HepG2 (cell line): ENCODE data around the gene AIDA. TPM values are rescaled to one million over a fixed set of nuclear protein-coding genes. Genes with fewer than 3 reads are reported as not detected.

Source experiments
- ARNT ChIP-seq: fragments of 450-650 bp; IDR thresholded peaks from 2 replicates; pipeline ENCODE4 v1.6.1; 2017
- BHLHE40 ChIP-seq: IDR thresholded peaks from 2 replicates; pipeline ENCODE4 v1.6.1; 2011; ENCODE audit warnings: low read length, improper control_type of control experiment
- CENPX ChIP-seq: sonication (generic); formaldehyde crosslinking; IDR thresholded peaks from 2 replicates; pipeline ENCODE4 v1.9.0; 2021; ENCODE audit warnings: mild to moderate bottlenecking, missing genetic modification reagents, moderate library complexity
- ERF ChIP-seq: IDR thresholded peaks from 2 replicates; pipeline ENCODE4 v1.6.1; 2018; ENCODE audit warnings: missing biosample characterization, missing genetic modification reagents
- FOXP1 ChIP-seq, 2 experiments: fragments of 450-650 bp in 1 of 2; IDR thresholded peaks; 2 replicates each; pipeline ENCODE4 v1.6.1; 2017 to 2018; ENCODE audit warnings: antibody characterized with exemption in 1 of 2
- GLI4 ChIP-seq: sonication (generic); formaldehyde crosslinking; IDR thresholded peaks from 2 replicates; pipeline ENCODE4 v1.5.1; 2020; ENCODE audit warnings: missing genetic modification reagents, mild to moderate bottlenecking, moderate library complexity, borderline replicate concordance
- HNF1B ChIP-seq: sonication (generic); formaldehyde crosslinking; IDR thresholded peaks from 2 replicates; pipeline ENCODE4 v1.5.1; 2020; ENCODE audit warnings: mild to moderate bottlenecking, moderate library complexity, missing genetic modification reagents
- JARID2 ChIP-seq: sonication (generic); formaldehyde crosslinking; IDR thresholded peaks from 2 replicates; pipeline ENCODE4 v1.8.1; 2023; ENCODE audit warnings: missing genetic modification reagents, inconsistent platforms; ENCODE audit not compliant: insufficient replicate concordance
- MEF2D ChIP-seq: sonication (generic); formaldehyde crosslinking; IDR thresholded peaks from 2 replicates; pipeline ENCODE4 v1.5.1; 2020; ENCODE audit warnings: mild to moderate bottlenecking, missing genetic modification reagents
- MYNN ChIP-seq: sonication (generic); formaldehyde crosslinking; IDR thresholded peaks from 2 replicates; pipeline ENCODE4 v1.4.0; 2020; ENCODE audit warnings: mild to moderate bottlenecking, low read depth, missing genetic modification reagents
- NR2F6 ChIP-seq, 2 experiments: IDR thresholded peaks; 2 replicates each; pipeline ENCODE4 v1.6.1; 2016; ENCODE audit warnings: antibody characterized with exemption in 1 of 2, mild to moderate bottlenecking in 1 of 2
- PTBP1 ChIP-seq: fragments of 200-400 bp; formaldehyde crosslinking; IDR thresholded peaks from 2 replicates; pipeline ENCODE4 v1.6.1; 2018; ENCODE audit warnings: low read length, low read depth; ENCODE audit not compliant: poor library complexity, severe bottlenecking
- SALL2 ChIP-seq: sonication (generic); formaldehyde crosslinking; IDR thresholded peaks from 2 replicates; pipeline ENCODE4 v1.8.1; 2023; ENCODE audit warnings: mild to moderate bottlenecking, missing genetic modification reagents, inconsistent platforms
- SIX4 ChIP-seq: sonication (generic); formaldehyde crosslinking; IDR thresholded peaks from 2 replicates; pipeline ENCODE4 v1.4.0; 2020; ENCODE audit warnings: missing genetic modification reagents
- TAF1 ChIP-seq: sonication (generic); formaldehyde crosslinking; IDR thresholded peaks from 2 replicates; pipeline ENCODE4 v1.4.0; 2020; ENCODE audit warnings: missing genetic modification reagents
- TBL1XR1 ChIP-seq: fragments of 150-350 bp; IDR thresholded peaks from 2 replicates; pipeline ENCODE4 v1.6.1; 2014; ENCODE audit warnings: borderline replicate concordance, low read length; ENCODE audit not compliant: partially characterized antibody
- ZBTB1 ChIP-seq: sonication (generic); formaldehyde crosslinking; IDR thresholded peaks from 2 replicates; pipeline ENCODE4 v1.4.0; 2020; ENCODE audit warnings: missing genetic modification reagents, borderline replicate concordance
- ZFP90 ChIP-seq: sonication (generic); formaldehyde crosslinking; IDR thresholded peaks from 2 replicates; pipeline ENCODE4 v1.8.0; 2022; ENCODE audit warnings: missing genetic modification reagents, mild to moderate bottlenecking, inconsistent platforms, borderline replicate concordance
- ZMAT5 ChIP-seq: sonication (generic); formaldehyde crosslinking; IDR thresholded peaks from 2 replicates; pipeline ENCODE4 v1.5.0; 2020; ENCODE audit warnings: mild to moderate bottlenecking, low read depth, missing genetic modification reagents, borderline replicate concordance
- ZNF225 ChIP-seq: sonication (generic); formaldehyde crosslinking; IDR thresholded peaks from 2 replicates; pipeline ENCODE4 v1.4.0; 2020; ENCODE audit warnings: mild to moderate bottlenecking, missing genetic modification reagents
- ZNF274 ChIP-seq: sonication (generic); formaldehyde crosslinking; IDR thresholded peaks from 2 replicates; pipeline ENCODE4 v1.5.1; 2020; ENCODE audit warnings: mild to moderate bottlenecking, missing genetic modification reagents
- ZNF414 ChIP-seq: sonication (generic); formaldehyde crosslinking; IDR thresholded peaks from 2 replicates; pipeline ENCODE4 v1.5.0; 2020; ENCODE audit warnings: missing genetic modification reagents
- ZNF460 ChIP-seq: sonication (generic); formaldehyde crosslinking; IDR thresholded peaks from 2 replicates; pipeline ENCODE4 v1.5.1; 2020; ENCODE audit warnings: missing genetic modification reagents, mild to moderate bottlenecking, borderline replicate concordance
- ZNF777 ChIP-seq: sonication (generic); formaldehyde crosslinking; IDR thresholded peaks from 2 replicates; pipeline ENCODE4 v1.4.0; 2020; ENCODE audit warnings: missing genetic modification reagents
- polyA plus RNA-seq, 8 experiments: library from polyadenylated mRNA; depleted of rRNA in 3 of 8; stranded (reverse) in 7 of 8; unstranded in 1 of 8; fragments of >200 nt; fragmentation: Illumina TruSeq in 4 of 8; extraction: Trizol in 4 of 8; gene quantifications; 2 replicates each; pipeline versions ENCODE4 v1.2.1 to v1.2.3, GENCODE V29; 2011 to 2016; ENCODE audit warnings: low read depth in 4 of 8, missing spikeins in 1 of 8, mixed read lengths in 1 of 8; ENCODE audit not compliant: insufficient read depth in 1 of 8
- total RNA-seq, 5 experiments: library from RNA; depleted of rRNA; stranded (reverse); fragments of >200 nt; fragmentation: Illumina TruSeq; extraction: Trizol; gene quantifications; 2 replicates each; pipeline ENCODE4 v1.2.3, GENCODE V29; 2016; ENCODE audit warnings: low read depth in 1 of 5
- TF ChIP-seq, protein P1 (sequence below): sonication (generic); formaldehyde crosslinking; IDR thresholded peaks from 2 replicates; pipeline ENCODE4 v1.5.0; 2020; ENCODE audit warnings: missing genetic modification reagents, mild to moderate bottlenecking, borderline replicate concordance
- TF ChIP-seq, protein P2 (sequence below): sonication (generic); formaldehyde crosslinking; IDR thresholded peaks from 2 replicates; pipeline ENCODE4 v1.4.0; 2020; ENCODE audit warnings: mild to moderate bottlenecking, missing genetic modification reagents

AIDA gene
- total and polyA plus RNA-seq, 2 of the 13 experiments (the other 11 are each of a cell fraction or from before 2014, with no cell fraction given), result 17.5 to 35.4 TPM

DNA sequence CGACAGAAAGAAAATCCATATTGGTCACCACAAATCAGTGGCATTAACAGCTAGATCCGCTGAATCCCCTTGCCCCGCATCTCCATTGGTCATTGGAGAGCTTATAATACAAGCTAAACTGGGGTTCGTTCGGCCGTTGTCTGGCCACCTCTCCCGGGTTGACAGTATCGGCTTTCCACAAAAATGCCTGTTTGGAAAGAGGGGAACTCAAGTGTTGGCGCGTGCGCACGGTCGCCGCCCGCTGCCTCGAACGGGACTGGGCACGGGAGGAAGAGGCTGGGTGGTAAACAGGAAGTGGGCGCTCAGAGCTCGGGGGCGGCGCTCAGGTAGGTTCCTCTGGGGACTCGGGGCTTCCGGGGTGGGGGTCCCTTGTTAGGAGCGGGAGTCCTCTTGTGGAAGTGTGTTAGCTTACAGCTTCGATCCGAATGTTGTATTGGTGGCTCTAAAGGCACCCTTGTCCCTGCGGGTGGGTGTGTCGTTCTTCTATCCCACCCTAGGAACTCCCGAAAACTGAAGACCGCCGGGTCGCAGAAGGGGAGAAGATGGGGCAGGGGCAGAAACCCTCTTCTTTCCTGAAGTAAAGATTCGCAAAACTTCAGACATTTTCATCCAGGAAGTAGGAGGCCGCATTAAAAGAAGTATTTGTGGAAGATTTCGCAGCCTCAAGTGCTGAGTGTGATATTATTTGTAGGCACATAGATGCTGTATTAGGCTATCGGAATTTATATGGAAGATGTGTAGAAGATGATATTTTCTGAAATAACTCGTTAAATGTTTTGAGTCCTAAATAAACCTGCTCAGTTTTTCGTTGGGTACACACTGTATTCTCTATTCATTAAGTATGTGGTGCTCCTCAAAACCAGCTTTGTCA lies 1.0 kb upstream of the AIDA start (continued):
- TF ChIP-seq, protein P1, sequence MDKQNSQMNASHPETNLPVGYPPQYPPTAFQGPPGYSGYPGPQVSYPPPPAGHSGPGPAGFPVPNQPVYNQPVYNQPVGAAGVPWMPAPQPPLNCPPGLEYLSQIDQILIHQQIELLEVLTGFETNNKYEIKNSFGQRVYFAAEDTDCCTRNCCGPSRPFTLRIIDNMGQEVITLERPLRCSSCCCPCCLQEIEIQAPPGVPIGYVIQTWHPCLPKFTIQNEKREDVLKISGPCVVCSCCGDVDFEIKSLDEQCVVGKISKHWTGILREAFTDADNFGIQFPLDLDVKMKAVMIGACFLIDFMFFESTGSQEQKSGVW, result no peak
- TF ChIP-seq SIX4 (CRISPR knock-in tag), result no peak
- peak; percentile 96 for TF ChIP-seq BHLHE40
- TF ChIP-seq MEF2D (CRISPR knock-in tag), result peak; percentile 86
- TF ChIP-seq TAF1 (CRISPR knock-in tag), result peak; percentile 58; the same call in 1 of the 2 replicates
- TF ChIP-seq ZNF414, result no peak
- TF ChIP-seq ZFP90 (CRISPR knock-in tag), result no peak
- peak; percentile 97 for TF ChIP-seq FOXP1 (IDR thresholded peaks at IDR 0.05)
- peak; percentile 93 for TF ChIP-seq FOXP1 (CRISPR knock-in tag; IDR thresholded peaks at IDR 0.05)
- no peak for TF ChIP-seq PTBP1
- no peak for TF ChIP-seq TBL1XR1
- TF ChIP-seq HNF1B (CRISPR knock-in tag), result peak; percentile 60; the same call in 1 of the 2 replicates
- no peak for TF ChIP-seq CENPX (CRISPR knock-in tag)
- no peak for TF ChIP-seq ZNF274
- no peak for TF ChIP-seq ZNF225 (CRISPR knock-in tag)
- TF ChIP-seq ARNT, result no peak
- TF ChIP-seq ZBTB1 (CRISPR knock-in tag), result no peak
- no peak for TF ChIP-seq ZNF777 (CRISPR knock-in tag)
- no peak for TF ChIP-seq ZMAT5 (CRISPR knock-in tag)
- no peak for TF ChIP-seq SALL2 (CRISPR knock-in tag)
- TF ChIP-seq, protein P2, sequence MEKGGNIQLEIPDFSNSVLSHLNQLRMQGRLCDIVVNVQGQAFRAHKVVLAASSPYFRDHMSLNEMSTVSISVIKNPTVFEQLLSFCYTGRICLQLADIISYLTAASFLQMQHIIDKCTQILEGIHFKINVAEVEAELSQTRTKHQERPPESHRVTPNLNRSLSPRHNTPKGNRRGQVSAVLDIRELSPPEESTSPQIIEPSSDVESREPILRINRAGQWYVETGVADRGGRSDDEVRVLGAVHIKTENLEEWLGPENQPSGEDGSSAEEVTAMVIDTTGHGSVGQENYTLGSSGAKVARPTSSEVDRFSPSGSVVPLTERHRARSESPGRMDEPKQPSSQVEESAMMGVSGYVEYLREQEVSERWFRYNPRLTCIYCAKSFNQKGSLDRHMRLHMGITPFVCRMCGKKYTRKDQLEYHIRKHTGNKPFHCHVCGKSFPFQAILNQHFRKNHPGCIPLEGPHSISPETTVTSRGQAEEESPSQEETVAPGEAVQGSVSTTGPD, result no peak
- TF ChIP-seq ERF (CRISPR knock-in tag), result 0 out of 2 replicates have a peak, but pooled peaks have one; percentile 54
- no peak; the same call in 1 of the 2 replicates for TF ChIP-seq ZNF460 (CRISPR knock-in tag)
- no peak for TF ChIP-seq JARID2 (CRISPR knock-in tag)
- TF ChIP-seq MYNN (CRISPR knock-in tag), result no peak
- TF ChIP-seq GLI4 (CRISPR knock-in tag), result no peak
- no peak for TF ChIP-seq NR2F6 (IDR thresholded peaks at IDR 0.05)
- TF ChIP-seq NR2F6 (CRISPR knock-in tag; IDR thresholded peaks at IDR 0.05), result no peak
